H9 (cell line): ENCODE data around the gene CALHM4. TPM values are rescaled to one million over a fixed set of nuclear protein-coding genes. Genes with fewer than 3 reads are reported as not detected.

ENCODE experiments used
- DNase-seq: peaks from one replicate; pipeline ENCODE4 v3.0.0-alpha.2; 2017
- H2AFZ ChIP-seq: one replicate; pipeline ENCODE4 v1.6.1; 2013; ENCODE audit warnings: mild to moderate bottlenecking, low read length, control low read depth, moderate library complexity
- H2AK5ac ChIP-seq: 2 replicates; pipeline ENCODE4 v1.6.1; 2013; ENCODE audit warnings: low read length, control low read depth, mixed read lengths; ENCODE audit not compliant: insufficient read length
- H2BK120ac ChIP-seq: one replicate; pipeline ENCODE4 v1.6.1; 2013; ENCODE audit warnings: low read depth, mild to moderate bottlenecking, low read length, control low read depth, inconsistent platforms; ENCODE audit not compliant: poor library complexity, severe bottlenecking
- H2BK12ac ChIP-seq: 2 replicates; pipeline ENCODE4 v1.6.1; 2013; ENCODE audit warnings: low read length, control low read depth, mixed read lengths, low read depth; ENCODE audit not compliant: insufficient read length
- H2BK15ac ChIP-seq: 2 replicates; pipeline ENCODE4 v1.6.1; 2013; ENCODE audit warnings: low read depth, low read length, control low read depth
- H2BK20ac ChIP-seq: one replicate; pipeline ENCODE4 v1.6.1; 2013; ENCODE audit warnings: low read depth, mild to moderate bottlenecking, low read length, control low read depth, inconsistent platforms; ENCODE audit not compliant: poor library complexity, severe bottlenecking
- H2BK5ac ChIP-seq: 2 replicates; pipeline ENCODE4 v1.6.1; 2013; ENCODE audit warnings: low read length, control low read depth, mixed read lengths; ENCODE audit not compliant: insufficient read length
- H3K14ac ChIP-seq: 2 replicates; pipeline ENCODE4 v1.6.1; 2013; ENCODE audit warnings: low read length, control low read depth; ENCODE audit not compliant: insufficient read depth
- H3K18ac ChIP-seq: 2 replicates; pipeline ENCODE4 v1.6.1; 2013; ENCODE audit warnings: low read depth, mild to moderate bottlenecking, mixed read lengths, low read length, control low read depth; ENCODE audit not compliant: insufficient read length
- H3K23ac ChIP-seq: 2 replicates; pipeline ENCODE4 v1.6.1; 2013; ENCODE audit warnings: low read length, control low read depth, mixed read lengths, low read depth; ENCODE audit not compliant: insufficient read length
- H3K23me2 ChIP-seq: 2 replicates; pipeline ENCODE4 v1.6.1; 2013; ENCODE audit warnings: low read depth, mild to moderate bottlenecking, mixed read lengths, low read length, control low read depth; ENCODE audit not compliant: insufficient read length, poor library complexity, severe bottlenecking
- H3K27ac ChIP-seq: 2 replicates; pipeline ENCODE4 v1.5.1; 2013; ENCODE audit warnings: low read length, control low read depth, mixed read lengths, low read depth; ENCODE audit not compliant: insufficient read length
- H3K27me3 ChIP-seq: 2 replicates; pipeline ENCODE4 v1.6.1; 2013; ENCODE audit warnings: low read length, control low read depth, inconsistent platforms; ENCODE audit not compliant: insufficient read depth
- H3K4ac ChIP-seq: 2 replicates; pipeline ENCODE4 v1.6.1; 2013; ENCODE audit warnings: low read depth, mild to moderate bottlenecking, control low read depth, inconsistent platforms, low read length, moderate library complexity
- H3K4me1 ChIP-seq: 2 replicates; pipeline ENCODE4 v1.6.1; 2013; ENCODE audit warnings: low read length, control low read depth, inconsistent platforms; ENCODE audit not compliant: insufficient read depth
- H3K4me2 ChIP-seq: 2 replicates; pipeline ENCODE4 v1.6.1; 2013; ENCODE audit warnings: low read length, control low read depth, mixed read lengths; ENCODE audit not compliant: insufficient read length, insufficient read depth
- H3K56ac ChIP-seq: 2 replicates; pipeline ENCODE4 v1.6.1; 2013; ENCODE audit warnings: low read depth, mild to moderate bottlenecking, mixed read lengths, low read length, control low read depth; ENCODE audit not compliant: insufficient read length
- H3K79me1 ChIP-seq: 2 replicates; pipeline ENCODE4 v1.6.1; 2013; ENCODE audit warnings: low read depth, mild to moderate bottlenecking, moderate library complexity, low read length, control low read depth, inconsistent platforms; ENCODE audit not compliant: insufficient read depth, poor library complexity, severe bottlenecking
- H3K79me2 ChIP-seq: 2 replicates; pipeline ENCODE4 v1.6.1; 2013; ENCODE audit warnings: low read length, control low read depth, inconsistent platforms; ENCODE audit not compliant: insufficient read depth
- H3K9ac ChIP-seq: 2 replicates; pipeline ENCODE4 v1.6.1; 2013; ENCODE audit warnings: low read length, control low read depth, mixed read lengths; ENCODE audit not compliant: insufficient read length; ENCODE audit errors: extremely low read depth
- H3K9me3 ChIP-seq: one replicate; pipeline ENCODE4 v1.6.1; 2013; ENCODE audit warnings: low read depth, low read length, inconsistent platforms; ENCODE audit not compliant: control insufficient read depth
- H3T11ph ChIP-seq: one replicate; pipeline ENCODE4 v1.6.1; 2013; ENCODE audit warnings: mild to moderate bottlenecking, low read length, control low read depth, inconsistent platforms
- H4K20me1 ChIP-seq: one replicate; pipeline ENCODE4 v1.6.1; 2013; ENCODE audit not compliant: control insufficient read depth, insufficient read length, insufficient read depth
- H4K5ac ChIP-seq: 2 replicates; pipeline ENCODE4 v1.6.1; 2013; ENCODE audit warnings: low read depth, mild to moderate bottlenecking, mixed read lengths, low read length, control low read depth; ENCODE audit not compliant: insufficient read length
- H4K8ac ChIP-seq: replicated peaks from 2 replicates; pipeline ENCODE4 v1.6.1; 2013; ENCODE audit warnings: low read length, control low read depth, mixed read lengths, low read depth; ENCODE audit not compliant: insufficient read length
- H4K91ac ChIP-seq: 2 replicates; pipeline ENCODE4 v1.6.1; 2013; ENCODE audit warnings: low read depth, mild to moderate bottlenecking, moderate library complexity, mixed read lengths, low read length, control low read depth; ENCODE audit not compliant: insufficient read length
- H3K27ac Mint-ChIP-seq, 3 experiments: 2 replicates in 2 of 3; 3 replicates in 1 of 3; pipeline ENCODE4 v1.8.0; 2020 to 2021; ENCODE audit warnings: mixed read lengths in 3 of 3, mild to moderate bottlenecking in 1 of 3, moderate library complexity in 1 of 3
- H3K27me3 Mint-ChIP-seq: 2 replicates; pipeline ENCODE4 v1.8.0; 2021; ENCODE audit warnings: low read depth, mild to moderate bottlenecking, moderate library complexity, mixed read lengths
- H3K36me3 Mint-ChIP-seq, 3 experiments: 2 replicates in 2 of 3; 3 replicates in 1 of 3; pipeline ENCODE4 v1.8.0; 2020 to 2021; ENCODE audit warnings: low read depth in 3 of 3, mixed read lengths in 3 of 3; ENCODE audit not compliant: insufficient read depth in 1 of 3
- H3K4me1 Mint-ChIP-seq, 2 experiments: 2 replicates each; pipeline ENCODE4 v1.8.0; 2020; ENCODE audit warnings: mixed read lengths in 2 of 2
- H3K4me3 Mint-ChIP-seq, 2 experiments: 2 replicates in 1 of 2; 3 replicates in 1 of 2; pipeline ENCODE4 v1.8.0; 2020 to 2021; ENCODE audit warnings: mild to moderate bottlenecking in 2 of 2, mixed read lengths in 2 of 2, moderate library complexity in 1 of 2
- H3K9me3 Mint-ChIP-seq, 2 experiments: 2 replicates in 1 of 2; 3 replicates in 1 of 2; pipeline ENCODE4 v1.8.0; 2020; ENCODE audit warnings: mild to moderate bottlenecking in 2 of 2, mixed read lengths in 2 of 2, moderate library complexity in 1 of 2
- WGBS: extraction: QIAGEN DNeasy Blood & Tissue Kit; methylation state at CpG from one replicate; pipeline ENCODE4 v1.1.7; 2013; ENCODE audit warnings: missing lambda C conversion rate, low lambda C conversion rate, mixed read lengths; ENCODE audit not compliant: insufficient read length; ENCODE audit errors: extremely low coverage; 5-methylcytosine and 5-hydroxymethylcytosine counted together
- total RNA-seq: library from RNA; stranded (reverse); gene quantifications from 2 replicates; pipeline ENCODE4 v1.2.1, GENCODE V29; 2021
- TF ChIP-seq, protein P1 (sequence below): fragments of 200-600 bp; sonication (generic); conservative IDR thresholded peaks from 3 replicates; pipeline ENCODE4 v1.8.0; 2021; ENCODE audit warnings: antibody characterized with exemption, mild to moderate bottlenecking

Gene CALHM4
- total RNA-seq, 1 experiment from 2014 or later: not detected

DNA sequence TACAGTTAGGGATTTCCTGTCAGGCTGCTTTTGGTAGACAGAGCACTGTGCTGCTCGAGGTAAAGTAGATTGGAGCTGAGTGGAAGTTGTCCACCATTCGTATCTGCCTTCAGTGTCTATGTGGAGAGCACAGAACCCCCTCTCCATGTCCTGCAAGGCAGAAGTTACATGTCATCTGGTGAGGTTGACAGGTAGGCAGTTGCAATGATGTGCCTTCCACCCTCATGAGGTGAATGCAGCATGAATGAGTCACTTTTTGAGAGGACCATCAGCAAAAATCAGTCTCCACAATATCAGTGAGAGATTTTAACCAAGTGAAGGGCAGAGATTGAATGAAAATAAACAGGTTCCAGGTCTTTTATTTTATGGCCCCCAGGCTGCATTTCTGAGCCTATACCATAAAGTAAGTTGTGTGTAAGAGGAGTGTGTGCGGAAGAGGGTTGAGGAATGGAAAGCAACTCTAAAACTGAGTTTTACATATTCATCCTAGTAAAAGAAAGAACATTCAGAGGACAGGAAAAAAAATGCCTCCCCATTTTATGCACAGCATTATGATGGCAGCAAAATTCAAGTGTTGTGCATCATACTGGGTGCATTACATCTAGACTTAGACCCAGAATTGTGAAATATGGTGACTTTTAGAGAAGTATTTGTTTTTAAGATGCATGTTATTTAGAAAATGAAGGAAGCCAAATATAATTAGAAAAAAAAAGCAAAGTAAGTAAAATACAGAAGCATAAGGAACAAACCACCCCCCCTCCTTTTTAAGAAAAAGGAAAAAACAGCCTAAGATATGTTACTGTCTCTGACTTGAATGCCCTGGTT lies 23.9 kb upstream of the CALHM4 start:
- H2AFZ ChIP-seq: no peak overlapping the region

More for the DNA sequence above, 23.9 kb upstream of the CALHM4 start:
- Histone ChIP-seq H2BK20ac (no peak overlapping the region), H4K91ac (no peak overlapping the region), H3K4me2 (no peak overlapping the region), H4K5ac (no peak overlapping the region), H2BK5ac (no peak overlapping the region), H2BK12ac (no peak overlapping the region), H3K9ac (no peak overlapping the region), H3K9me3 (no peaks in the 10 kb centered on the region), H2BK120ac (no peak overlapping the region), H3K27me3 (no peaks in the 10 kb centered on the region), H2AK5ac (no peak overlapping the region), H3K18ac (no peak overlapping the region), H3K56ac (no peak overlapping the region), H4K8ac (no peak overlapping the region), H3K14ac (no peak overlapping the region), H3T11ph (no peak overlapping the region), H4K20me1 (no peaks in the 10 kb centered on the region), H3K23me2 (no peaks in the 10 kb centered on the region), H3K79me2 (no peaks in the 10 kb centered on the region), H3K4ac (no peak overlapping the region), H3K23ac (no peak overlapping the region), H2BK15ac (no peak overlapping the region), H3K79me1 (no peaks in the 10 kb centered on the region), H3K4me1 (peaks cover 8% of the 10 kb centered on the region; the same call in 1 of the 2 replicates), H3K27ac (no peak overlapping the region)
- peaks cover 39% of the 10 kb centered on the region in 2 experiments for H3K4me1 Mint-ChIP-seq
- WGBS: no CpG with 5 or more reads among the region's 3 CpGs
- H3K27ac Mint-ChIP-seq: no peak overlapping the region; a peak in 1 of 7 replicates
- DNase-seq: no peak
- no peaks in the 10 kb centered on the region for H3K27me3 Mint-ChIP-seq
- TF ChIP-seq, protein P1, sequence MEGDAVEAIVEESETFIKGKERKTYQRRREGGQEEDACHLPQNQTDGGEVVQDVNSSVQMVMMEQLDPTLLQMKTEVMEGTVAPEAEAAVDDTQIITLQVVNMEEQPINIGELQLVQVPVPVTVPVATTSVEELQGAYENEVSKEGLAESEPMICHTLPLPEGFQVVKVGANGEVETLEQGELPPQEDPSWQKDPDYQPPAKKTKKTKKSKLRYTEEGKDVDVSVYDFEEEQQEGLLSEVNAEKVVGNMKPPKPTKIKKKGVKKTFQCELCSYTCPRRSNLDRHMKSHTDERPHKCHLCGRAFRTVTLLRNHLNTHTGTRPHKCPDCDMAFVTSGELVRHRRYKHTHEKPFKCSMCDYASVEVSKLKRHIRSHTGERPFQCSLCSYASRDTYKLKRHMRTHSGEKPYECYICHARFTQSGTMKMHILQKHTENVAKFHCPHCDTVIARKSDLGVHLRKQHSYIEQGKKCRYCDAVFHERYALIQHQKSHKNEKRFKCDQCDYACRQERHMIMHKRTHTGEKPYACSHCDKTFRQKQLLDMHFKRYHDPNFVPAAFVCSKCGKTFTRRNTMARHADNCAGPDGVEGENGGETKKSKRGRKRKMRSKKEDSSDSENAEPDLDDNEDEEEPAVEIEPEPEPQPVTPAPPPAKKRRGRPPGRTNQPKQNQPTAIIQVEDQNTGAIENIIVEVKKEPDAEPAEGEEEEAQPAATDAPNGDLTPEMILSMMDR: no peak
- no peak overlapping the region for H3K4me3 Mint-ChIP-seq
- no peaks in the 10 kb centered on the region for H3K36me3 Mint-ChIP-seq
- H3K9me3 Mint-ChIP-seq: no peaks in the 10 kb centered on the region
